Osteoblast (primary cell): ENCODE data around the gene ARRDC3. TPM values are rescaled to one million over a fixed set of nuclear protein-coding genes. Genes with fewer than 3 reads are reported as not detected.
"Not testable (repeated sequence)": the region's sequence is repeated elsewhere in the genome, so short reads cannot be mapped to it uniquely, and the experiment has no call there.

ENCODE experiments used
- DNase-seq: peaks from one replicate; pipeline ENCODE4 v3.0.0; 2011; ENCODE audit warnings: low spot score, mixed read lengths; ENCODE audit not compliant: insufficient read length; ENCODE audit errors: missing footprints
- H2AFZ ChIP-seq: 2 replicates; pipeline ENCODE4 v1.6.0; 2011; ENCODE audit warnings: mild to moderate bottlenecking, low read length
- H3K27ac ChIP-seq: 2 replicates; pipeline ENCODE4 v1.5.1; 2011; ENCODE audit warnings: mild to moderate bottlenecking, low read depth, low read length, moderate library complexity
- H3K27me3 ChIP-seq: 2 replicates; pipeline ENCODE4 v1.6.0; 2012; ENCODE audit warnings: mild to moderate bottlenecking, control low read depth, inconsistent platforms, low read length, moderate library complexity; ENCODE audit not compliant: insufficient read depth
- H3K36me3 ChIP-seq: 2 replicates; pipeline ENCODE4 v1.5.1; 2011; ENCODE audit warnings: mild to moderate bottlenecking, low read length, control low read depth, moderate library complexity; ENCODE audit not compliant: insufficient read depth
- H3K4me1 ChIP-seq: 2 replicates; pipeline ENCODE4 v1.5.1; 2011; ENCODE audit warnings: mild to moderate bottlenecking, low read length, control low read depth, moderate library complexity; ENCODE audit not compliant: insufficient read depth
- H3K4me2 ChIP-seq: 2 replicates; pipeline ENCODE4 v1.6.0; 2011; ENCODE audit warnings: mild to moderate bottlenecking, low read length; ENCODE audit not compliant: insufficient read depth
- H3K4me3 ChIP-seq: fragments of 200-600 bp; sonication (generic); 3 replicates; pipeline ENCODE4 v1.5.1; 2012; ENCODE audit warnings: mild to moderate bottlenecking, low read length, inconsistent platforms; ENCODE audit not compliant: insufficient read depth
- H3K79me2 ChIP-seq: 2 replicates; pipeline ENCODE4 v1.6.0; 2012; ENCODE audit warnings: mild to moderate bottlenecking, low read length, control low read depth, inconsistent platforms; ENCODE audit not compliant: insufficient read depth
- H3K9me3 ChIP-seq: 2 replicates; pipeline ENCODE4 v1.5.1; 2011; ENCODE audit warnings: low read depth, low read length, control low read depth
- H4K20me1 ChIP-seq: 2 replicates; pipeline ENCODE4 v1.6.0; 2012; ENCODE audit warnings: mild to moderate bottlenecking, low read length, control low read depth; ENCODE audit not compliant: insufficient read depth
- total RNA-seq: library from RNA; depleted of rRNA; stranded (reverse); fragments of >200 nt; gene quantifications from 2 replicates; pipeline ENCODE4 v1.2.3, GENCODE V29; 2012
- TF ChIP-seq, protein P1 (sequence below): IDR thresholded peaks from 2 replicates; pipeline ENCODE4 v1.5.1; 2011; ENCODE audit warnings: mild to moderate bottlenecking, low read depth, low read length, moderate library complexity; ENCODE audit errors: extremely low read depth

ARRDC3 gene
- total RNA-seq, 1 donor, result 101 TPM

- Histone ChIP-seq H2AFZ (no peak overlapping the region), H4K20me1 (no peaks in the 10 kb centered on the region), H3K4me1 (no peaks in the 10 kb centered on the region), H3K79me2 (no peaks in the 10 kb centered on the region), H3K27ac (no peak overlapping the region), H3K27me3 (no peaks in the 10 kb centered on the region), H3K4me2 (no peak overlapping the region), H3K36me3 (no peaks in the 10 kb centered on the region), H3K4me3 (no peak overlapping the region), H3K9me3 (no peaks in the 10 kb centered on the region)
- DNase-seq, result no peak
- TF ChIP-seq, protein P1, sequence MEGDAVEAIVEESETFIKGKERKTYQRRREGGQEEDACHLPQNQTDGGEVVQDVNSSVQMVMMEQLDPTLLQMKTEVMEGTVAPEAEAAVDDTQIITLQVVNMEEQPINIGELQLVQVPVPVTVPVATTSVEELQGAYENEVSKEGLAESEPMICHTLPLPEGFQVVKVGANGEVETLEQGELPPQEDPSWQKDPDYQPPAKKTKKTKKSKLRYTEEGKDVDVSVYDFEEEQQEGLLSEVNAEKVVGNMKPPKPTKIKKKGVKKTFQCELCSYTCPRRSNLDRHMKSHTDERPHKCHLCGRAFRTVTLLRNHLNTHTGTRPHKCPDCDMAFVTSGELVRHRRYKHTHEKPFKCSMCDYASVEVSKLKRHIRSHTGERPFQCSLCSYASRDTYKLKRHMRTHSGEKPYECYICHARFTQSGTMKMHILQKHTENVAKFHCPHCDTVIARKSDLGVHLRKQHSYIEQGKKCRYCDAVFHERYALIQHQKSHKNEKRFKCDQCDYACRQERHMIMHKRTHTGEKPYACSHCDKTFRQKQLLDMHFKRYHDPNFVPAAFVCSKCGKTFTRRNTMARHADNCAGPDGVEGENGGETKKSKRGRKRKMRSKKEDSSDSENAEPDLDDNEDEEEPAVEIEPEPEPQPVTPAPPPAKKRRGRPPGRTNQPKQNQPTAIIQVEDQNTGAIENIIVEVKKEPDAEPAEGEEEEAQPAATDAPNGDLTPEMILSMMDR, result no peak
These were observed 7.2 kb upstream of the ARRDC3 start for GRCh38 chr5:91390268-91390667.

- not testable (repeated sequence) for H3K27ac ChIP-seq, H3K27me3 ChIP-seq, H3K36me3 ChIP-seq, H3K79me2 ChIP-seq, H3K4me1 ChIP-seq, H3K9me3 ChIP-seq, H2AFZ ChIP-seq, H4K20me1 ChIP-seq, H3K4me2 ChIP-seq, H3K4me3 ChIP-seq, DNase-seq
These were observed 6.4 kb upstream of the ARRDC3 start for GRCh38 chr5:91389555-91389954.

GRCh38 chr5:91388362-91388761 is 5.2 kb upstream of the ARRDC3 start:
- H3K4me2 ChIP-seq, result no peak overlapping the region
- no peaks in the 10 kb centered on the region for H3K79me2 ChIP-seq
- TF ChIP-seq, protein P1, result no peak
- DNase-seq, result no peak
- H3K36me3 ChIP-seq, result no peaks in the 10 kb centered on the region
- H3K27me3 ChIP-seq, result no peaks in the 10 kb centered on the region
- peaks cover 9% of the 10 kb centered on the region for H3K4me1 ChIP-seq
- H2AFZ ChIP-seq, result no peak overlapping the region
- H3K27ac ChIP-seq, result no peak overlapping the region
- no peaks in the 10 kb centered on the region for H4K20me1 ChIP-seq
- no peaks in the 10 kb centered on the region for H3K9me3 ChIP-seq
- no peak overlapping the region for H3K4me3 ChIP-seq

GRCh38 chr5:91386120-91386519 is 3.0 kb upstream of the ARRDC3 start:
- TF ChIP-seq, protein P1, result peak; percentile 16
- H3K4me3 ChIP-seq, result no peak overlapping the region
- no peaks in the 10 kb centered on the region for H3K27me3 ChIP-seq
- no peak overlapping the region for H2AFZ ChIP-seq
- no peaks in the 10 kb centered on the region for H3K36me3 ChIP-seq
- DNase-seq, result peak; percentile 73
- no peak overlapping the region for H3K4me2 ChIP-seq
- H3K9me3 ChIP-seq, result no peaks in the 10 kb centered on the region
- peaks cover 20% of the 10 kb centered on the region for H3K79me2 ChIP-seq
- no peak overlapping the region for H3K27ac ChIP-seq
- no peaks in the 10 kb centered on the region for H4K20me1 ChIP-seq
- peaks cover 9% of the 10 kb centered on the region for H3K4me1 ChIP-seq

DNA sequence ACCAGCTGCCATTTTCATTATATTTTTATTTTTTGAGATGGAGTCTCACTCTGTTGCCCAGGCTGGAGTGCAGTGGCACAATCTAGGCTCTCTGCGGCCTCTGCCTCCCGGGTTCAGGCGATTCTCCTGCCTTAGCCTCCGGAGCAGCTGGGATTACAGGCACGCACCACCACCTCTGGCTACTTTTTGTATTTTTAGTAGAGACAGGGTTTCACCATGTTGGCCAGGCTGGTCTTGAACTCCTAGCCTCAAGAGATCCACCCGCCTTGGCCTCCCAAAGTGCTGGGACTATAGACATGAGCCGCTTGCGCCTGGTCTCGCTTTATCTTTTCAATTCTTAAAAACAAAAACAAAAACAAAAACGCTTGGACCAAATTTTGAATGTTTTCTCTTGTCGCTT is 2.5 kb upstream of the ARRDC3 start:
- not testable (repeated sequence) for H3K4me1 ChIP-seq, H3K9me3 ChIP-seq, H3K4me2 ChIP-seq, H2AFZ ChIP-seq, H3K27ac ChIP-seq, H3K36me3 ChIP-seq, H4K20me1 ChIP-seq, H3K4me3 ChIP-seq, DNase-seq, H3K27me3 ChIP-seq
- peaks cover 24% of the 10 kb centered on the region for H3K79me2 ChIP-seq
